ENCODE data around the gene ARHGEF39.
A peak's percentile ranks its signal among the peaks of the same experiment; 100 is the strongest.
"Not testable (repeated sequence)": the region's sequence is repeated elsewhere in the genome, so short reads cannot be mapped to it uniquely, and the experiment has no call there.

ARHGEF39 gene

DNA sequence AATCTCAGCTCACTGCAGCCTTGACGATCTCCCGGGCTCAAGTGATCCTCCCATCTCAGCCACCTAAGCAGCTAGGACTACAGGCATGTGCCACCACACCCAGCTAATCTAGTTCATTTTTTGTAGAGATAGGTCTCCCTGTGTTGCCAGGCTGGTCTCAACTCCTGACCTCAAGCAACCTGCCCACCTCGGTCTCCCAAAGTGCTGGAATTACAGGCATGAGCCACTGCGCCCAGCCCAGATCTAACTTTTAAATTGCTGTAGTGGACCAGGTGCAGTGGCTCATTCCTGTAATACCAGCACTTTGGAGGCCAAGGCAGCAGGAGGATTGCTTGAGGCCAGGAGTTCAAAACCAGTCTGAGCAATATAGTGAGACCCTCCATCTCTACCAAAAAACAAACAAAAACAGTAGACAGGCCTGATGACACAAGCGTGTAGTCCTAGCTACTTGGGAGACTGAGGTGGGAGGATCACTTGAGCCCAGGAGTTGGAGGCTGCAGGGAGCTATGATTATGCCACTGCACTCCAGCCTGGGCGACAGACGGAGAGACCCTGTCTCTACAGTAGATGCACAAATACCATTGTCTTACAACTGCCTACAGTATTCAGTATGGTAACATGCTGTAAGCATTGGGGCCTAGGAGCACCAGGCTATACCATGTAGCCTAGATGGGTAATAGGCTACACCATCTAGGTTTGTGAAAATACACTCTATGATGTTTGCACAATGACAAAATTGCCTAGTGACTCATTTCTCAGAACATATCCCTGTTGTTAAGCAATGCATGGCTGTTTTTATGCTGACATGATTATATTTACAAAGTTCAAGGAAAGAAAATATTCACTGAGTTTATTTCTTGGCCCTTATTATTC is 12.8 kb downstream of the ARHGEF39 start:
- DNase-seq (ENCODE audit: low read depth, low spot score): peak; percentile 31

DNA sequence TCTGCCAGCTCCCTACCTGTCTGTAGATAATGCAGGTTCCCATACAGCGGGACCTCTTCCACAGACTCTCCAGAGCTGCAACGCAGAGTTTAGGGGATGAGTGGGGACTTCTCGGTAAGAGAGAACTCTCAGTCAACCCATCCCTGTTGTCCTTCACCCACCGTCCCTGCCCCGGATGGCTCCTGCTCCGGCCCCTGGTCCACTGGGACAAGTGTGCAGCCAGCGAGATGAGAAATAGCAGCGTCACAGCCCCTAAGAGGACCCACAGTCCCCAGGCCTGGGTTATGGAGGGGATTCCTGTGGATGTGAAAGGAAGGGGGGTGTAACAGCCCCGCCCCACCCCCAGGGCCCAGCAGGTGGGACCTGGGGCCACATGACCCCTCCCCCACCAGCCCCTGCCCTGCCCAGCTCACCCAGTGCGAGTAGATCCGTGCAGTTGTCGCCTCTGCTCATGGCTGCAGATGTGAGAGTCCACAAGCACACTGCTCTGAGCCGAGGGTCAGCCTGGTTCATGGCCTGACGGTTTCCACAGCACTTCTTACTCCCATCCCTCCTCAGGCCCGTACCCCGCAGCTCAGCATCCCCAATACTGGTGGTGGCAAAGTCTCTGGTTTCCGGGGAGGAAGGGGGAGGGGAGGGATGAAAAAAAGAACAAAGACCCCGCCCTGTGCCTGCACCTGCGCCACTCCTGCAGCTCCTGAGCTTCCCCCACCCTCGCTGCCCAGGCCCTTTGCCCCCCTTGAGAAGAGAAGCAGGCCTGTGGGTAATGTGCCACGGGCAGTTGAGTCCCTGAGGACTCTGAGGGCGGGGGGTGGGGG is 14.4 kb downstream of the ARHGEF39 start, which contains the start of gene SIT1:
Gene SIT1, minus strand, starts transcription at position 591 of the 818 bp plus-strand sequence. Its CDS starts 78 bp downstream, at position 513.
- no peak for DNase-seq (ENCODE audit: low read depth, low spot score)

GRCh38 chr9:35649431-35650340 is 15.3 kb downstream of the ARHGEF39 start:
- no peak for DNase-seq (ENCODE audit: low read depth, low spot score)

GRCh38 chr9:35646533-35647265 is 18.3 kb downstream of the ARHGEF39 start:
- DNase-seq (ENCODE audit: low read depth, low spot score): peak; percentile 69

DNA sequence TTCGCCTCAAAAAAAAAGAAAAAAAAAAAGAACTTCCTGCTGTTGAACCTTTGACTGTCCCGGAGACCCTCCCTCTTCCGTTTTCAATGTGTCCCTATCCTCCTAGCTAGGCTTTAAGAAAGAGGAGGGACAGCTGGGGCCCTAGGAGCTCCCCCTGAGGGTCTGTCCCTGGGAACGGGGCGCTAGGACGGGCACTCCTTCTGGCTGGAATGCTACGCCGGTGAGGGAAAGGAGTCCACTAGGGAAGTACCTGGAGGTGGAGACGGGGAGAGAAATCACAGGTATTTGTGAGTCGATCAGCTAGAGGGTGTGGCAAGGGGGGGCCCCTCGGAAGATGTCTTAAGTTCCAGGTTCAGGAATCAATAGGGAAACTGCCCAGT is 18.9 kb downstream of the ARHGEF39 start:
- DNase-seq (ENCODE audit: low read depth, low spot score): no peak

DNA sequence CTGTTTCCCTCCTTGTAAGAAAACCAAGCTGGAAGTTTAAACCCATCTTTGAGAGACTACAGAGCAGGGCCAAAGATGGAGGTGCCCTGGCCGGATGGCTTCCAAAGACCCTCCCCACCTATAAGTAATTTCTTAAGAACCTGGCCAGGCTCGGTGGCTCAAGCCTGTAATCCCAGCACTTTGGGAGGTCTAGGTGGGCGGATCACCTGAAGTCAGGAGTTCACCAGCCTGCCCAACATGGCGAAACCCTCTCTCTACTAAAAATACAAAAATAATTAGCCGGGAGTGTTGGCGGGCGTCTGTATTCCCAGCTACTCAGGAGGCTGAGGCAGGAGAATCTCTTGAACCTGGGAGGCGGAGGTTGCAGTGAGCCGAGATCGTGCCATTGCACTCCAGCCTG is 19.3 kb downstream of the ARHGEF39 start:
- DNase-seq (ENCODE audit: low read depth, low spot score): not testable (repeated sequence)

GRCh38 chr9:35643046-35643445 is 21.9 kb downstream of the ARHGEF39 start:
- no peak for DNase-seq (ENCODE audit: low read depth, low spot score)

DNA sequence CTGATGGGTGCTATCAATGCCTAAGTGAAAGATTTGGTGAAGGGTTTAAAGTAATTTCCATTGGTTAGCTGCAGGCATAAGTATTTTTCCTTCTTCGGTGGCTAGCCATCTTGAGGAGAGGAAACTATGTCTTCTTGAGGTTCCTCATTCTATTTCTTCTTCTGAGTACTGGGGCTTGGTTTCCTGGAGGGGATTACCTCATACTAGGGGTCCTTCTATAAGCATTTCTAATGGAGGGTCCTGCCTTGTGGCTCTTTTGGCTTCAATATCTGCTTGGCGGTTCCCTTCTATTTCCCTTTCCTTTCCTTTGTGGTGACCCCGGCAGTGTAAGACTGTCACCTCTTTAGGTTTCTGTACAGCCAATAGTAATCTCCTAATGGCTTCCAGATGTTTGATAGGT is 23.5 kb downstream of the ARHGEF39 start:
- DNase-seq (ENCODE audit: low read depth, low spot score): not testable (repeated sequence)

GRCh38 chr9:35640431-35640830 is 24.6 kb downstream of the ARHGEF39 start:
- DNase-seq (ENCODE audit: low read depth, low spot score): not testable (repeated sequence)

- DNase-seq (ENCODE audit: low read depth, low spot score): no peak
Measured at GRCh38 chr9:35639631-35640030, 25.4 kb downstream of the ARHGEF39 start.

DNA sequence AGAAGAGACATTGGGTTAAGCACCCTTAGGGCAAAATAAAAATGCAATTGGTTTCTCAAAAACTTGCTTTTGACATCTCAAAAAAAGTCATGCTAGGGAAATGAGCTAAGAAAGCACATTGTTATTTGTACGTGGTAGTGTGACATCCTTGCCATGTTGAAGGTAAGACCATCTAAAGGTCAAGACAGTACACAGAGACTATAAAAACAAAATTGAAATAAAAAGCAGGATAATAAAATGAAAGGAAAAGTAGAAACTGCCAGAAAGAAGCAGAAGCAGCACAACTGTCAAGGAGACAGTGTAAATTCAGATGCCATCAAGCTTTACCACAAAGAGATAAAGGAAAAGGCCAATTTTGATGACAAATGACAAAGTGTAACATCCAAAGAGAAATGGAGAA is 25.8 kb downstream of the ARHGEF39 start:
- not testable (repeated sequence) for DNase-seq (ENCODE audit: low read depth, low spot score)

- DNase-seq (ENCODE audit: low read depth, low spot score): not testable (repeated sequence)
Measured at GRCh38 chr9:35638751-35639150, 26.2 kb downstream of the ARHGEF39 start.

GRCh38 chr9:35637427-35637955 is 27.5 kb downstream of the ARHGEF39 start:
- not testable (repeated sequence) for DNase-seq (ENCODE audit: low read depth, low spot score)

- DNase-seq (ENCODE audit: low read depth, low spot score): not testable (repeated sequence)
Measured at GRCh38 chr9:35636877-35637246, 28.1 kb downstream of the ARHGEF39 start.

DNA sequence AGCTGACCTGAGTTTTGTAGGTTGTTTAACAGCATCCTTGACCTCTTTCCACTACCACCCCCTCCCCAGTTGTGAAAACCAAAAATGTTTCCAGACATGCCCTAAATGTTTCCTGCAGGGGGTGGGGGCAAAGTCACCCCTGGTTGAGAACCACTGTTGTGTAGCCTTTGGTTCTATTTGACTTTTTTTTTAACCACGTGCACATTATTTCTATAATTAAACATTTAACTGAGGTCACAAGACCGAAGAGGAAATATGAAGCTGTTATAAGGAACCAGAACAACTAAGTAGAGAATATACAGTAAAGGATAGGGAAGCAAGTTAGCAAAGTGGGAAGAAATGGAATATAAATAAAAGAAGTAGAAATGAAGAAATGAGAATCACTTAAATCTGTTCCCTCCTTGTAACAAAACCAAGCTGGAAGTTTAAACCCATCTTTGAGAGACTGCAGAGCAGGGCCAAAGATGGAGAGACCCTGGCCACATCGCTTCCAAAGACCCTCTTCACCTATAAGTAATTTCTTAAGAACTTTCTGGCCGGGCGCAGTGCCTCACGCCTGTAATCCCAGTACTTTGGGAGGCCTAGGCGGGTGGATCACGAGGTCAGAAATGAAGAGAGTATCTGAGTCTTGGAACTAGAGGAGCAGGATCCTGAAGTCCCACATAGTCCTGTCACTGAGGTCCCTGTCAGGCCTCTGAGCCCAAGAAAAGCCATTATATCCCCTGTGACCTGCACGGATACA is 28.7 kb downstream of the ARHGEF39 start:
- no peak for DNase-seq (ENCODE audit: low read depth, low spot score)

GRCh38 chr9:35635730-35636129 is 29.3 kb downstream of the ARHGEF39 start:
- DNase-seq (ENCODE audit: low read depth, low spot score): no peak

DNA sequence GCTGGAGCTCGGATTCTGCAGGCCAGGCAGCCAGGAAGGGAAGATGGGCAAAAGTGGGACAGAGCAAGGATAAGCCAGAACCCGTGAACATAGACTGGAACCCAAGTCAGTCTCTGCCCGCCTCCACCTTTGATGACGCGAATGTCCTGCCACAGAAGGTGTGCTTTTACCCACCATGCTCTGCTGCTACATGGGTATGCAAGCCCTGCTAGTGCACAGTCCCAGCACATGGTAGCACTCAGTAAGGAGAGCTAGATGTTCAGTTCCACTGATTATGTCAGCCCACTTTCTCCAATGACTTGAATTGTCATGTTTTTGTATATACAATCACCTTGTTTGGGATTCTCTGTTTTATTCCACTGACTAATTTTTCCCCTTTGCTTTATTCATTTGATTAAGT is 35.4 kb downstream of the ARHGEF39 start:
- no peak for DNase-seq (ENCODE audit: low read depth, low spot score)

GRCh38 chr9:35628389-35628991 is 36.5 kb downstream of the ARHGEF39 start:
- DNase-seq (ENCODE audit: low read depth, low spot score): no peak

GRCh38 chr9:35627575-35627974 is 37.4 kb downstream of the ARHGEF39 start:
- no peak for DNase-seq (ENCODE audit: low read depth, low spot score)
